Measurements from ENCODE around the gene PRADC1.

Gene PRADC1

DNA sequence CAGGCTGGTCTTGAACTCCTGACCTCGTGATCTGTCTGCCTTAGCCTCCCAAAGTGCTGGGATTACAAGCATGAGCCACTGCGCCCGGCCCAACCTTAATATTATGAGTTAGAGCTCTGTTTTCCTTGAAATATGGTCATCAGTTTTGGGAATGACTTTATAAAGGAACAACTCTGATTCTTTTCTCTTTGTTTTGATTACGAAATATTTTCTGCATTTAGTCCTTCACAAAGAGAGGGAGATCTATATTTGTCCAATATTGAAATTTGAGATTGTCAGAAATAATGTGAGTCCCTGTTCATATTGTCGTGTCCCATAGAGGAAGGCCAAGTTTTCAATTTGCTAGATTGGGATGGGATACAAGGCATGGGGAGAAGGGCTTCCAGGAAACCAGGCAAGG is 15.9 kb downstream of the PRADC1 start:
- Histone ChIP-seq H3K27ac (ENCODE audit: low read length) (no peak overlapping the region), H3K9me3 (ENCODE audit: control insufficient read depth, insufficient read depth, low read length) (no peaks in the 10 kb centered on the region), H3K4me1 (ENCODE audit: control insufficient read depth, insufficient read depth, low read length) (peaks cover 2% of the 10 kb centered on the region; the same call in 1 of the 2 replicates), H3K36me3 (ENCODE audit: control insufficient read depth, insufficient read depth, low read length) (peaks cover 5% of the 10 kb centered on the region; the same call in 1 of the 2 replicates), H3K4me3 (ENCODE audit: low read length) (no peak overlapping the region), H3K27me3 (ENCODE audit: control insufficient read depth, insufficient read depth, low read length) (no peaks in the 10 kb centered on the region)
- DNase-seq (ENCODE audit: low read depth, low spot score) = no peak
- WGBS (ENCODE audit: insufficient coverage, insufficient read length) = no CpG with 5 or more reads among the region's 5 CpGs

GRCh38 chr2:73215254-73215653 is 17.8 kb downstream of the PRADC1 start:
- no peak overlapping the region for H3K4me3 ChIP-seq (ENCODE audit: low read length)
- no peaks in the 10 kb centered on the region for H3K27me3 ChIP-seq (ENCODE audit: control insufficient read depth, insufficient read depth, low read length)
- no peaks in the 10 kb centered on the region; the same call in 1 of the 2 replicates for H3K36me3 ChIP-seq (ENCODE audit: control insufficient read depth, insufficient read depth, low read length)
- no peak overlapping the region for H3K27ac ChIP-seq (ENCODE audit: low read length)
- no peaks in the 10 kb centered on the region for H3K9me3 ChIP-seq (ENCODE audit: control insufficient read depth, insufficient read depth, low read length)
- no CpG with 5 or more reads among the region's 4 CpGs for WGBS (ENCODE audit: insufficient coverage, insufficient read length)
- H3K4me1 ChIP-seq (ENCODE audit: control insufficient read depth, insufficient read depth, low read length) = peaks cover 2% of the 10 kb centered on the region; the same call in 1 of the 2 replicates
- no peak for DNase-seq (ENCODE audit: low read depth, low spot score)

GRCh38 chr2:73214120-73215035 is 18.7 kb downstream of the PRADC1 start, which contains the start of gene SMYD5:
TSS of gene SMYD5 (plus strand) at chr2:73214245. CDS start at chr2:73214267, 22 bp downstream.
- H3K27ac ChIP-seq (ENCODE audit: low read length) = no peak within 1 kb of the TSS
- no peaks in the 10 kb centered on the region for H3K9me3 ChIP-seq (ENCODE audit: control insufficient read depth, insufficient read depth, low read length)
- no peaks in the 10 kb centered on the region; the same call in 1 of the 2 replicates for H3K36me3 ChIP-seq (ENCODE audit: control insufficient read depth, insufficient read depth, low read length)
- WGBS (ENCODE audit: insufficient coverage, insufficient read length) = no CpG with 5 or more reads among the region's 64 CpGs
- H3K4me3 ChIP-seq (ENCODE audit: low read length) = peak within 1 kb of the TSS; percentile 86
- no peaks in the 10 kb centered on the region for H3K27me3 ChIP-seq (ENCODE audit: control insufficient read depth, insufficient read depth, low read length)
- peaks cover 2% of the 10 kb centered on the region; the same call in 1 of the 2 replicates for H3K4me1 ChIP-seq (ENCODE audit: control insufficient read depth, insufficient read depth, low read length)
- no peak for DNase-seq (ENCODE audit: low read depth, low spot score)

DNA sequence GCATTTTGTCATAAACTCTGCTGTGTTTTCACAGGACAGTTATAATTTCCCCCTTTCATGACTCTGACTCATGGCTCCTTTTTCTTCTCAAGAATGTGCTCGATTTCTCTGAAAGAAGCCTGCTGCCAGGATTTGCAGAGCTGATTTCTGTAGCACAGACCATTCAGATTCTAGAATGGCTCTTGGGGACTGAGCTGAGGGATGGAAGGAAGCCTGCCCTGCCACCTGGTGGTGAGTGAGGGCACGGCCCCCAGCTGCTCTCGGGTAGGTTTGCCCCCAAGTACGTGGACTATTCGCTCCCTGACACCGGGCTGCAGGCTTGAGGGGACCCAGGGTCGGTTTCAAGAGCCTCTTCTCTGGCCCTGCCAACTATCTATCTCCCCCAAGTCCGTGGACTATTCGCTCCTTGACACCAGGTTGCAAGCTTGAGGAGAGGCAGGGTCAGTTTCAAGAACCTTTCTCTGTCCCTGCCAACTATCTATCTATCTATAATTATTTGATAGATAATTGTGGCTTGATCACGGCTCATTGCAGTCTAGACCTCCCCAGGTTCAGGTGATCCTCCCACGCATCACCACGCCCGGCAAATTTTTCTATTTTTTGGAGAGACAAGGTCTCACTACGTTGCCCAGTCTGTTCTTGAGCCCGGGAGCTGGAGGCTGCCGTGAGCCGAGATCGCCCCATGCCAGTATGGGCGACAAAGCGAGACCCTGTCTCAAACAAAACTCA is 20.4 kb downstream of the PRADC1 start:
- Histone ChIP-seq H3K4me3 (ENCODE audit: low read length) (no peak overlapping the region), H3K27ac (ENCODE audit: low read length) (no peak overlapping the region), H3K36me3 (ENCODE audit: control insufficient read depth, insufficient read depth, low read length) (no peaks in the 10 kb centered on the region), H3K9me3 (ENCODE audit: control insufficient read depth, insufficient read depth, low read length) (no peaks in the 10 kb centered on the region), H3K27me3 (ENCODE audit: control insufficient read depth, insufficient read depth, low read length) (no peaks in the 10 kb centered on the region), H3K4me1 (ENCODE audit: control insufficient read depth, insufficient read depth, low read length) (peaks cover 2% of the 10 kb centered on the region; the same call in 1 of the 2 replicates)
- DNase-seq (ENCODE audit: low read depth, low spot score) = peak; percentile 82
- no CpG with 5 or more reads among the region's 20 CpGs for WGBS (ENCODE audit: insufficient coverage, insufficient read length)

DNA sequence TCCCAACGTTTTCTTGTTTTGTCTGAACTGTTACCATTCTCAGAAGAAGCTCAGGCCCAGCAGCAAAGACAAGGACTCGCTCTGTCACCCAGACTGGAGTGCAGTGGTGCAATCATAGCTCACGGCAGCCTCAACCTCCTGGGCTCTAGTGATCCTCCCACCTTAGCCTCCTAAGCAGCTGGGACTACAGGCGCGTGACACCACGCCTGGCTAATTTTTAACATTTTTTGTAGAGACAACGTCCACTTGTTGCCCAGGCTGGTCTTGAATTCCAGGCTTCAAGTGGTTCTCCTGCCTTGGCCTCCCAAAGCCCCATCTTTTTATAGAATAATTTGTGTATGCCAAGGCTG is 21.0 kb downstream of the PRADC1 start:
- Histone ChIP-seq H3K27me3 (ENCODE audit: control insufficient read depth, insufficient read depth, low read length) (no peaks in the 10 kb centered on the region), H3K4me1 (ENCODE audit: control insufficient read depth, insufficient read depth, low read length) (peaks cover 2% of the 10 kb centered on the region; the same call in 1 of the 2 replicates), H3K27ac (ENCODE audit: low read length) (no peak overlapping the region), H3K4me3 (ENCODE audit: low read length) (no peak overlapping the region), H3K9me3 (ENCODE audit: control insufficient read depth, insufficient read depth, low read length) (no peaks in the 10 kb centered on the region), H3K36me3 (ENCODE audit: control insufficient read depth, insufficient read depth, low read length) (no peaks in the 10 kb centered on the region)
- whole genome bisulfite sequencing (ENCODE audit: insufficient coverage, insufficient read length) = no CpG with 5 or more reads among the region's 7 CpGs
- DNase-seq (ENCODE audit: low read depth, low spot score) = no peak

DNA sequence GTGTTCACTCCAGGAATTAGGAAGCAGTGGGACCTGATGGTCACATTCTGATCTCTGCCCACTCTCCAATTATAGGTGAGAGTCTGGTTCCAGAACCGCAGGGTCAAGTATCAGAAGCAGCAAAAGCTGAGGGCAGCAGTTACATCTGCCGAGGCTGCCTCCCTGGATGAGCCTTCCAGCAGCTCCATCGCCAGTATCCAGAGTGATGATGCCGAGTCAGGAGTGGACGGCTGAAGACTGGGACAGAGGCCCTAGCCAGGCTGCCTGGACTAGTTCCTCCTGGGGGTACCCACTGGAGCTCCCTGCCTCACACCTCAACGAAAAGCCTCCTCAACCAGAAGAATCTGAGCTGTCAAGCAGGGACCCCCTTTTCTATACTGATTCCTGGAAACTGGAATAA is 22.3 kb downstream of the PRADC1 start:
- Histone ChIP-seq H3K9me3 (ENCODE audit: control insufficient read depth, insufficient read depth, low read length) (no peaks in the 10 kb centered on the region), H3K27ac (ENCODE audit: low read length) (no peak overlapping the region), H3K36me3 (ENCODE audit: control insufficient read depth, insufficient read depth, low read length) (no peaks in the 10 kb centered on the region), H3K4me1 (ENCODE audit: control insufficient read depth, insufficient read depth, low read length) (peaks cover 2% of the 10 kb centered on the region; the same call in 1 of the 2 replicates), H3K27me3 (ENCODE audit: control insufficient read depth, insufficient read depth, low read length) (no peaks in the 10 kb centered on the region), H3K4me3 (ENCODE audit: low read length) (no peak overlapping the region)
- DNase-seq (ENCODE audit: low read depth, low spot score) = no peak
- no CpG with 5 or more reads among the region's 6 CpGs for WGBS (ENCODE audit: insufficient coverage, insufficient read length)

DNA sequence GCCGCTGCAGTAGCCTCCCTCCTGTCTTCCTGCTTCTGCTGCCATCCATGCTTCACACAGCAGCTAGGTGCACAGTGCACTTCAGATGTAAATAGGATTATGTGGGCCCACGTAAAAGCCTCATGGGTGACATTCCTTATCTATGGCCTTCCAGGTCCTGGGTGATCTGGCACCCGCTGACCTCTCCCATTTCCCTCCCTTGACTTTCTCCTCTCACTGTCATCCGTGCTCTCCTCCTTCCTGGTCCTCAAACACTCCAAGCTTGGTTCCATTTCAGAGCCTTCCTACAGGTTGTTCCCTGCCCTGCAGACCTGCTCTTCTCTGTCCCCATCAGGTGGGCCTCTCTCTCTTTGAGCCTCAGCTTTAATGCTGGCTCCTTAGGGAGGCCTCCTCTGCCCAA is 23.0 kb downstream of the PRADC1 start:
- no peaks in the 10 kb centered on the region for H3K4me1 ChIP-seq (ENCODE audit: control insufficient read depth, insufficient read depth, low read length)
- H3K36me3 ChIP-seq (ENCODE audit: control insufficient read depth, insufficient read depth, low read length) = no peaks in the 10 kb centered on the region
- H3K27me3 ChIP-seq (ENCODE audit: control insufficient read depth, insufficient read depth, low read length) = no peaks in the 10 kb centered on the region
- H3K9me3 ChIP-seq (ENCODE audit: control insufficient read depth, insufficient read depth, low read length) = no peaks in the 10 kb centered on the region
- no CpG with 5 or more reads among the region's 4 CpGs for WGBS (ENCODE audit: insufficient coverage, insufficient read length)
- no peak for DNase-seq (ENCODE audit: low read depth, low spot score)
- no peak overlapping the region for H3K4me3 ChIP-seq (ENCODE audit: low read length)
- no peak overlapping the region for H3K27ac ChIP-seq (ENCODE audit: low read length)

- no CpG with 5 or more reads among the region's 3 CpGs for WGBS (ENCODE audit: insufficient coverage, insufficient read length)
- H3K27me3 ChIP-seq (ENCODE audit: control insufficient read depth, insufficient read depth, low read length) = peaks cover 8% of the 10 kb centered on the region; the same call in 1 of the 2 replicates
- no peaks in the 10 kb centered on the region for H3K9me3 ChIP-seq (ENCODE audit: control insufficient read depth, insufficient read depth, low read length)
- no peak for DNase-seq (ENCODE audit: low read depth, low spot score)
- H3K36me3 ChIP-seq (ENCODE audit: control insufficient read depth, insufficient read depth, low read length) = no peaks in the 10 kb centered on the region
- no peak overlapping the region for H3K27ac ChIP-seq (ENCODE audit: low read length)
- no peaks in the 10 kb centered on the region for H3K4me1 ChIP-seq (ENCODE audit: control insufficient read depth, insufficient read depth, low read length)
- H3K4me3 ChIP-seq (ENCODE audit: low read length) = no peak overlapping the region
Measured at GRCh38 chr2:73208258-73208657, 24.8 kb downstream of the PRADC1 start.

DNA sequence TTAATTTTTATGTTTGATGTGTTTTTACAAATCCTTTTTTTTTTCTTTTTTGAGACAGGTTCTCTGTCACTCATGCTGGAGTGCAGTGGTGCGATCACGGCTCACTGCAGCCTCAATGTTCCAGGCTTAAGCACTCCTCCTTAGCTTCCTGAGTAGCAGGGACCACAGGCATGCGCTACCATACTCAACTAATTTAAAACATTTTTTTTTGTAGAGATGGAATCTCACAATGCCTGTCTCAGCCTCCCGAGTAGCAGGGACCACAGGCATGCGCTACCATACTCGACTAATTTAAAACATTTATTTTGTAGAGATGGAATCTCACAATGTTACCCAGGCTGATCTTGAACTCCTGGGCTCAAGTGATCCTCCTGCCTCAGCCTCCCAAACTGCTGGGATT is 27.4 kb downstream of the PRADC1 start:
- no peaks in the 10 kb centered on the region for H3K9me3 ChIP-seq (ENCODE audit: control insufficient read depth, insufficient read depth, low read length)
- H3K36me3 ChIP-seq (ENCODE audit: control insufficient read depth, insufficient read depth, low read length) = no peaks in the 10 kb centered on the region
- no peaks in the 10 kb centered on the region for H3K4me1 ChIP-seq (ENCODE audit: control insufficient read depth, insufficient read depth, low read length)
- H3K4me3 ChIP-seq (ENCODE audit: low read length) = no peak overlapping the region
- H3K27me3 ChIP-seq (ENCODE audit: control insufficient read depth, insufficient read depth, low read length) = peaks cover 12% of the 10 kb centered on the region; the same call in 1 of the 2 replicates
- no peak overlapping the region for H3K27ac ChIP-seq (ENCODE audit: low read length)
- WGBS (ENCODE audit: insufficient coverage, insufficient read length) = no CpG with 5 or more reads among the region's 6 CpGs
- no peak for DNase-seq (ENCODE audit: low read depth, low spot score)

DNA sequence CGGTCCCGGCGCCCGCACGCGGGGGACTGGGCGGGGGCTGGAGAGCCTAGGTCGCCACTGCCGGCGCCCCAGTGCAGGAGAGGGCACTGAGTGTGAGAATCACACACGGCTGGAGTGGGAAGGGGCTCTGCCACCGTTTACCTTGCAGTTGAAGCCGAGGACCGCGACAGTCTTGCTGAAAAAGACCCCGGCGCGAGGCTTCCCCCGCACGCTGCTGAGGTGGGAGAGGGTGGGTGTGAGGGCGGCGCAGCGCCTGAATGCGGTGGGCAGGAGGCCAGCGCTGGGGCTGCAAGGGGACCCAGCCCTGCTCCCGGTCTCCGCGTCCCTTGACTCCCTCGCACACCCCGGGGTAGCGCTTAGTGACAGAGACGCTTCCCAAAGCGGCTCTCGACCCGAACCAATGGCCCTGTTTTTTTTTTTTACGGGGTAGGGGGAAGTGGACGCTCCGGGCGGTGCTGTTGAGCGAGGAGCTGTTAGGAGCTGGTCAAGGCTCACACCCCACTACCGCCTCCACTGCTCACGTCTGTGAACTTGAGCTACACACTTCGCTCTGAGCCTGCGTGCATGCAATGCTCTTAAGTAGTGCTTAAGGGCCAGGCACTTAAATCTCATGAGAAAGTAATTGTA is 29.9 kb downstream of the PRADC1 start:
- peaks cover 12% of the 10 kb centered on the region; the same call in 1 of the 2 replicates for H3K27me3 ChIP-seq (ENCODE audit: control insufficient read depth, insufficient read depth, low read length)
- H3K36me3 ChIP-seq (ENCODE audit: control insufficient read depth, insufficient read depth, low read length) = no peaks in the 10 kb centered on the region
- no CpG with 5 or more reads among the region's 44 CpGs for WGBS (ENCODE audit: insufficient coverage, insufficient read length)
- H3K4me3 ChIP-seq (ENCODE audit: low read length) = peak overlapping the region; percentile 29; the same call in 1 of the 2 replicates
- H3K9me3 ChIP-seq (ENCODE audit: control insufficient read depth, insufficient read depth, low read length) = no peaks in the 10 kb centered on the region
- no peak for DNase-seq (ENCODE audit: low read depth, low spot score)
- H3K27ac ChIP-seq (ENCODE audit: low read length) = no peak overlapping the region
- no peaks in the 10 kb centered on the region for H3K4me1 ChIP-seq (ENCODE audit: control insufficient read depth, insufficient read depth, low read length)
